Retina (tissue), 1 donor: ENCODE measurements around the gene CSAD.

Experiments
- DNase-seq: peaks from one replicate; pipeline ENCODE4 v3.0.0-alpha.2; 2016

Gene CSAD, protein sequence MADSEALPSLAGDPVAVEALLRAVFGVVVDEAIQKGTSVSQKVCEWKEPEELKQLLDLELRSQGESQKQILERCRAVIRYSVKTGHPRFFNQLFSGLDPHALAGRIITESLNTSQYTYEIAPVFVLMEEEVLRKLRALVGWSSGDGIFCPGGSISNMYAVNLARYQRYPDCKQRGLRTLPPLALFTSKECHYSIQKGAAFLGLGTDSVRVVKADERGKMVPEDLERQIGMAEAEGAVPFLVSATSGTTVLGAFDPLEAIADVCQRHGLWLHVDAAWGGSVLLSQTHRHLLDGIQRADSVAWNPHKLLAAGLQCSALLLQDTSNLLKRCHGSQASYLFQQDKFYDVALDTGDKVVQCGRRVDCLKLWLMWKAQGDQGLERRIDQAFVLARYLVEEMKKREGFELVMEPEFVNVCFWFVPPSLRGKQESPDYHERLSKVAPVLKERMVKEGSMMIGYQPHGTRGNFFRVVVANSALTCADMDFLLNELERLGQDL

DNA sequence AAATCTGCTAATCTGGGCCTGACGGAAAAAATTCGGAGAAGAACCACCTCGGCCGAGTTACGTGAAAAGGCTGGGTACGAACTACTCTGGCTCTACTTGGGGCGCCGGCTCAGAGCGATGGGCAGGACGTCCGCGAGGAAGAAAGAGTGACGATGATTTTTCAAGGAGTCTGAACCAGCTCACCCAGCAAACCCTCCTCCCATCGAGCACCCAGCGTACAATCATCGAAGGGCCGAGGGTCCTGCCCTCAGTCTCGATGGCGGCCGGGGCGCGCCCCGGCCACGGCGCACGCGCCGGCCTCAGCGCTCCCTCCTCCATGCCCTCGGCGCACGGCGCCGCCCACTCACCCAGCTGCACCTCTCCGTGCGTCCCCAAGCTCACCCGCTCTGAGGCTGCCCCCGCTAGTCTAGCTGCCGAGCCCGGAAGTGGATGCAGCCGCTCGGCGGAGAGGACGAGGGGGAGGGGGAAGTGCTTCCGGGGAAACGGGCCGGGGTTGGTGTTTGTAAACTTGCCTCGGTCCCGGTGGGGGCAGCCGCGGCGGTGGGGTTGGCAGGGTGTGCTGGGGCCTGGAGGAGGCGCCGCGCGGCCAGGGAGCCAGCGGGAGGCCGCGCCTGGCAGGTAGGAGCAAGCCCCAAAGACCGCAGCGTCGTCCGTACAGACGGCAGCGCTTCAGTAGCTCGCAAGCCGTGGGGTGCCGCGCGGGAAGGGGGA is at the start of gene CSAD, which contains the start of gene ZNF740:
Gene CSAD (minus strand): TSS at position 706 of the 711 bp plus-strand sequence. CDS start 7,455 bp downstream, outside the sequence.
Gene ZNF740 (plus strand): TSS at position 503 of the 711 bp plus-strand sequence. CDS start 1,262 bp downstream, outside the sequence.
- peak; percentile 98 for DNase-seq

DNA sequence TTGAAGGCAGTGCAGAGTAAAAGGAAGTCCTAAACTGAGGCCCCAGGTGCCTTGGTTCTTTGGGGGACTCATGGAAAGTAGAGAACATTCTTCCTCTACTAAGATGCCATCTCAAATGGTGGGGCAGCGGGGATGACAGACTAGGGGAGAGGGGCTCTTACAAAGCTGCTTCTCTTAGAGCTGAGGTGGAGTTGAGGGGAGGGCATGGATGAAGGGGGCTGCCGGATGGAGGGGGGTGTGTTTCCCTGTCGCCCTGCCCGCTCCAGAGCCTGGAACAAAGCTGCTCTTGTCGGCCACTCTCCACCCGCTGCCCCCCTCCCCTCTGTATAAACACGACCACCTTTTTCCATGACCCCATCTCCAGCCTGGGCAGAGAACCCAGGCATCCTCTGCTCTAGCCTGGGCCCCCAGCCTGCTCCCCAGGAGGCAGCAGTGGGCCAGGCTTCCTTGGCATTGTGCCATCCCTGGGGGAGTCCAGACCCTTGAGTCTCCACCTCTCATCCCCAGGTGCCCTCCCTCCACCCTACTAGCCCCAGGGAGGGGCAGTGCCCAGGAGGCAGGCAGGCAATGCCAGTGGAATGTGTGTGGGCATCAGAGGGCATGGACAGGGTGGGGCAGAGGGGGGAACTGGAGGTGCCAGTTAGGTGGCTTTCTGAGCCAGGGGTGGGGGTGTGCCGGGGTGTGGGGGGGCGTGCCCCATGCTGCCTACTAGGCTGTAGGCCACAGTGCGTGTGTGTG is 49.6 kb upstream of the CSAD start:
- DNase-seq = no peak

DNA sequence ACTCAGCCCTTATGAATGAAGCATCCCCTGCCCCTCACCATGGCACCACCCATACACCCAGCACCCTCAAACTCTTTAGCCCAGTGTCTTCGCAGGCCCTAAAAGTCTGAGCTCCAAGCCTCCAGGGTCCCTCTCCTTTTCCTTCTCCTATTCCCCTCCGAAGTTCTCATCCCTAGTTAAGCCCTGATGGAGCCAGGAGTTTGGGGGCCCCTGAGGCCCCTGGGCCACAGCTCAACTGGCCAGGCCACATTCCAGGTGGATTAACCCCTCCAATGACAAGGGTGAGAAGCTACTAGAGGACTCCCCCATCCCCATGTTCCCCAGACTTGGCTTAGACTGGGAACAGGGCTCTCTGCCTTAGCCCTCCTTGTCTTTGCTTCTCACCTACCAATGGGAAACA is 48.7 kb upstream of the CSAD start:
- DNase-seq = no peak

DNA sequence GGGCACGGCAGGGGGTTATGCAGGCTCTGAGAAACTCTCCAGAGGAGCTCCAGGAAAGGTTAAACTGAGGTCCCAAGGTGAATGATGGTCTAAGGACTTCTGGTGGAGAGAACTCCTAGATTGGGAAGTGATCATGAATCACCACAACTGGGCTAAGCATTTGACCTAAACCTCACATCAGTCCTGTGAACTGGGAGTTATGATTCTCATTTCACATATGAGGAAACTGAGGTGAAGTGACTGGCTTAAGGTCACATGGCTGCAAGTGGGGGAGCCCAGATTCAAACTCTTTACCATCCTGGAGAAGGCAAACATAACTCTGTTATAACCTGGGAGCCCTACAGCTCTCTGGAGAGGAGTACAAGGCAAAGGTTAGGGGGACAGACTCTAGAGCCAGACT is 47.1 kb upstream of the CSAD start:
- no peak for DNase-seq

DNA sequence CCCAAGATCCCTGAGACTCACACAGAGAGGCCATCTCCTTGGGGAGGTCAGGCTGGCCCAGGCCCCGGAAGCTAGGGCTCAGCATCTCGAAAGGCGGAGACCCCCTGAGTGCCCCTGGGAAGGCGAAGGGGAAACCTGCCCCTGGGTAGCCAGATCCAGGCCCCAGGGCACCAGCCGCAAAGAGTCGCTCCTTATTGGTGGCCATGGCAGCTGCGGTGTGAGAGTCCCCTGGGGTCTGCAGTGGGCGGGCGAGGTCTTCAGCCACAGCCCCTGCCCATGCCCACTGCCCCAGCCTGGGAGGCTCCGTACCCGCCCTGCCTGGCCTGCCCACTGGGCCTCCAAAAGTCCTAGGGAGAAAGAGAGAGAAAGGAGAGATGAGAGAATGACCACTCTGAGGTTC is 46.6 kb upstream of the CSAD start:
- DNase-seq = no peak

DNA sequence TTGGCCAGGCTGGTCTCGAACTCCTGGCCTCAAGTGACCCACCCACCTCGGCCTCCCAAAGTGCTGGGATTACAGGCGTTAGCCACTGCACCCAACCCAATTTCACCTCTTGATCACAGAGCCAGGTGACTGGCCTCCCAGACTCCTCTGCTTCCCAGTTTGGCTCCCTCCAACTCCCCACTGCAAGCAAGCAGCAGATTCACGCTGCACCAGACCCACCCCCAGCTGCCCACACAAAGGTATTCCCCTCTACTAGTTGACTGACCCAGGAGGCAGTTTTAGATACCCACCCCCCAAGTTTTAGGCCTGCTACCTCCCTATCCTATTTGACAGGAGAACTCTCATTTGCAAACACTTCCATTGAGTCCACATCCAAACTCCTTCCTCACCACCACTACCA is 46.1 kb upstream of the CSAD start:
- no peak for DNase-seq

DNA sequence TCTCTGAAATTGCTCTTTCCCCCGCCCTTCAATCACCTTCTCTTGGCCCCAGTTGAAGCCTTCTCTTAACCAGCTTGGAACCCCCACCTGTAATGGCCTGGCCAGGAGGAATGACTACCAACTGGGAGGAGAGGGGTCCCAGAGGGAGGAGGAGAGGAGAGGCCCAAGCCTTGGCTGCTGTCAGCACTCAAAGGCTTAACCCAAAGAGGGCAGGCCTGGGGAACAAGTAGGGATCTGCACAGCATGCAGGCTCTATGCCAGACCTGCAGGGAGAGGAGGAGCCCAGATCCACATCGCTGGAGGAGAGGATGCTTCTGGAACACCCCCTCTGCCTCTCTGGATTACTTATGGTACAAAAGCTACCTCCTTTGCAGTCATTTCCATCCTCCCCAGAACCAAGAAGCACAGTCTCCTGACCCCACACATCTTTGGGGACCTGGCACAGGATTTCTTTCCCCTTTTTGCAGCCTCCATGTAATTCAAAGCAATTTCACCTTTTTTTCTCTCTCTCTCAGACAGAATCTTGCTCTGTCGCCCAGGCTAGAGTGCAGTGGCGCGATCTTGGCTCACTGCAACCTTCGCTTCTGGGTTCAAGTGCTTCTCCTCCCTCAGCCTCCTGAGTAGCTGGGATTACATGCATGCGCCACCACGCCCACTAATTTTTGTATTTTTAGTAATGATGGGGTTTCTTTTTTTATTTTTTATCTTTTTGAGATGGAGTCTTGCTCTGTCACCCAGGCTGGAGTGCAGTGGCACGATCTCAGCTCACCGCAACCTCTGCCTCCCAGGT is 45.1 kb upstream of the CSAD start:
- no peak for DNase-seq

DNA sequence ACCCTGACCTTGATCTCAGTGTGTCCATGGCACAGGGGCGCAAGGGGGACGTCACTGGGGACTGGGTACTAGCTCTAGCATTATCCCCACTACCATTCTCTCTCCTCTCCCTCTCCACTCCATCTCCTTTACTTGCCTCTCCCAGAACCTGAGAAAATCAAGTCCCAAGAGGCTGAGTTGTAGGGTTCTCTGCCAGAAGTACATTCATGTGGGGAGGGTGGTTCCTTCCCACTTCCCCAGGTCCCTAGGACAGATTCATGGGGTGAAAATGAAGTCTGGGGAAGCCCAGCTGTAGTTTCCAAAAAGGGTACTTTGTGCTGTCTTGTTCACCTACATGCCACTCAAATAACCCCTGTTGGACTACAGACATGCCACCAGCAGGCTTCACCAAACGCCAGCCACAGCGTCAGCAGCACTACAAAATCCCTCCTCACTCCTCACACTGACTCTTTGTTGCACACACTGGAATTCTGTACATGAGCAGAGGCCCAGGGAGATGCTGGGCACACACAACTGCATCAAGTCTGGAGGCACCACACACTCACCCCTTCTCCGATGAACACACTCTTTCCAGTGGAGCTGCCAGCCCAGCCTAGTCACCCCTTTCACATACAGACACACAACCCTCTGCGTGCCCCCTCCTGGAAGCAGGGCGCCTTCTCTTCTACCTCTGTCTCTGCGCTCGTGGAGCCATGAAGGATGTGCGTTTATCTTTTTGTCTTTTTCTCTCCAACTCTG is 44.3 kb upstream of the CSAD start:
- DNase-seq = no peak

DNA sequence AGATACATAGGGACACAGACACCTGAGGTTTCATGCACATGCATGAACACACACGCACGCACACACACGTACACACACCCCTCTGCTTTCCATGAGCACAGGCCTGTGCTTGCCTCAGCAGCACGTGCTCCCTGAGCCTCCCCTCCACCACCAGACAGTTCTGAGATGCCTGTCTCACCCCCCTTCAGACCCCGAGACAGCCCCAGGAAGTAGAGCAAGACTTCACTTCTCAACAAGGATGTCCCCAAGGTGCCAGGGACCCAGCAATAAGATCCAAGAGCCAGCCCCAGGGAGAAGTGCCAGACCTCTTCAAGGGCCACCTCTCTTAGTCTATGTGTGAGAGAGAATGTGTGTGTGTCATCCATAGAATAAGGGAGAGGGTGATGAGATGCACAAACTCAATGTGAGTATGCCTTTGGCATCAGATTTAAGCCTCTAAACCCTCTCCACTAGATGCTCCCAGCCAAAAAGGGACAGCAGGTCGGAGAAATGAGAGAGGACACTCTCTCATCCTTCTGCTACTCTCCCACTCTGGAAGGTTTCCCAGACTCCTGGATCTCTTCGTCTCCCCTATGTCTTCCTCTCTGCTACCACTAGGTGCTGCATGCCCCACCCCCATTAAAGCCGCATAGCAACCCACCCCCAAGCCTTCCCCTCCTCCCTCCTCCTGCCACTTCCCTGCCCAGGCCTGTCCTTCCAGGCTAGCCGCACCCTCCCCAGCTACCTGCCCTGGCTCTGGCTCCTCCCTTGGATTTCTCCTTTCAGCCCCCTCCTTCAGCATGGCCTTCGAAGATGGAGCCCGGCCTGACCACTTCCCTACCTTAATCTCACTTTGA is 43.6 kb upstream of the CSAD start:
- DNase-seq = no peak

DNA sequence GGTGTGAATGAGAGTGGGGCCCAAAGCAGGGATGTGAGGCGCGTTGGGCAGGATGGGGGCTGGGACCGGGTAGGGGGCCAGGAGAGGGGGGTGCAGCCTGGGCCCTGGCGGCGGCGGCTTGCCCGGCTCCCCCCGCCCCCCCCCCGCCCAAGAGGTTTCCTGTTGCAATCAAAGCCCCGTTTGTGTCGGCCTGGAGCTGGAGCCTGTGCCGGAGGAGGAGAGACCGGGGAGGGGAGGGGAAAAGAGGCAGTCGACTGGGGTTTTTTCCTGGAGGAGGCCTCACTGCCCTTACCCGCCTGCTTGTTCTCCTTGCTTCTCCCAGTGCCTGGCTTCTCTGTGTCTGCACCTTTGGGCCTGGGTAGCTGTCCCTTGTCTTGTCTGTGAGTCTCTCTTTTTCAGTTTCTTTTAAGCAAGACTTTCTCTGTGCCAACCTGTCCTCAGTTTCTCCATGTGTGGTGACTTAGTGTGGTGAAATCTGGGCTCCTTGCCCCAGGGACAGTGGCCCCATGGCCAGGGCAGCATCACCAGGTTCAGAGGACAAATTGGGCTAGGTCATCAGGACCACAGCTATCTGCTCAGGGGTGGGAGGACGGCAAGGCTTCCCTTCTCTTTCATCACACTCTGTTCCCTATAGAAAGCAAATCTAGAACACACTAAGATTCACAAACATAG is 42.8 kb upstream of the CSAD start:
- no peak for DNase-seq

DNA sequence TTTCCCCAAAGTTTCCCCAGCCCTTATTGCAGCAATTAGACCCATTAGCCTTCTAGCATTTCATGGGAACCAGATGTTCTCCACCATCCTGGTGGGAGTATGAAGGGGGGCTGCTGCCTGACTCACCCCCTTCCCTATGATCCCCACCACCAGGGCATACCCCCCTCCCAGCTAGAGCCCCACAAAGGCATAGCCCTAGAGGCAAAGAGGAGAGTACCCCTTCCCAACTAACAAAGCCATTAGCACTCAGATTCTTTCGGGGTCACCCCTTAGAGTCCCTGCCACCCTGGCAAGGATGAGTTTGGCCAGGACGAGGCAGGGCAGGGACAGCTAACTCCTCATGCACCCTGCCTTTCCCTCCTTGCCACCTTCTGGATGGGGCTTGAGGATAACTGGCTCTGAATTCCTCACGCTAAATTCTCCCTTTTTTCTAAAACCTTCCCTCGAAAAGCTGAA is 42.1 kb upstream of the CSAD start:
- DNase-seq = no peak

DNA sequence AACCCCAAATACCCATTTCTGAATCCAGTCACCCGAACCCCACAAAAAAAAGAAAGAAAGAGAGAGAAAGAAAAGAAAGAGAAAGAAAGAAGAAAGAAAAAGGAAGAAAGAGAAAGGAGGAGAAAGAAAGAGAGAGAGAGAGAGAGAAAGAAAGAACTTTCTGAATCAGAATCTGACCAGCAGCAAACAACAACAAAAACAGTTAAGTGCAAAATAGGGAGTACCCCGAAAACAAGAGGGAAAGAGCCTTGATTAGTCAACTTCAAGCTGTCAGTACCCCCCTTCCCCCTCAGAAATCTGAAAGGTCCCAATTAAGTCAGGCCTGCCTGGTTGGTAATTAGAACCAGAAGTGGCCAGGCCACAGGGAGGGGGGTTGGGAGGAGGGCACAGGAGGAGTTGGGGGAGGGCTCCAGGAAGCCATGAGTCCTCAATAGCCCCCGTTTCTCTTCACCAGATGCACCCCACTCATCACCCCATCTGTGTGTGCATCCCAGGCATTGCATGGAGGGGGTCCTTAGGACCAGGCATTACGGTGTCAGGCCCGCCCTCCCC is 41.5 kb upstream of the CSAD start:
- no peak for DNase-seq

DNA sequence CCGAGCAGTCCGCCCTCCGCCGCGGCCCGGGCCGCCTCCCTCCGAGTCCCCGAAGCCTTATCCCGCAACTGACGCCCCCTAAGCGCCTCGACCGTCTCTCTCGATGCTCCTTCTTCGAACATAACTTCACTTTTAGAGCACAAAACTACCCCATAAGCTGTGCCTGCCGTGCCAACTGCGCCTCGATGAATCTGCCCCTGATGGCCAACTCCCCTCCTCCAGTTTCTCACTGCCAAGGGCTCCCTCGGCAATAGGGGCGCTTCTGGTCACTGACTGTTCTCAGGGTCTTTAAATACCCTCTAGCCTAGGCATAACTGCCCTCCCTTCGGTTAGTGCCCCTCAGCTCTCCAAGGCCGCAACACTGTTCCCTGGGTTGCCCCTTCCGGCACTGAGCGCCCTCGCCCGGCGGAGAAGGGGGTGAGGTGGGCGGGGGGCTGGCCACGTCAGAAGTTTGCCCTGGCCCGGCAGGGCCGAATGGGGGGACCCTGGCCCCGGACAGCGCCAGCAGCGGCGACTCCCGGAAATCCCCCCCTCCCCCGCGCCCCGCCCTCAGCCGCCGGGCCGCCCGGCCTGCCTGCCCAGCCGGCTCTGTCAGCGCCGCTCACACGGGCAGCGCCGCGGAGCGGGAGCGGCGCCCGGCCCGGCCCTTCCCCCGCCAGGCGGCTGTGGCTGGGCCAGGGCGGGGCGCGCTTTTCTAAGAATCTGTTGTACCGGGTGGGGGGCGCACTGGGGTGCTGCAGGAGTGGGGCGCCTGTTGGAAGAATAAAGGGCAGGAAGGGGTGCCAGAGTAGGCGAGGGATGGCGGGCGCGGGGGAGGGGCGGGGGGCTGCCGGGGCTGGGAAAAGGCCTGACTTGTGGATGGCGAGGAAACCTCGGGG is 40.7 kb upstream of the CSAD start:
- DNase-seq = peak; percentile 82

DNA sequence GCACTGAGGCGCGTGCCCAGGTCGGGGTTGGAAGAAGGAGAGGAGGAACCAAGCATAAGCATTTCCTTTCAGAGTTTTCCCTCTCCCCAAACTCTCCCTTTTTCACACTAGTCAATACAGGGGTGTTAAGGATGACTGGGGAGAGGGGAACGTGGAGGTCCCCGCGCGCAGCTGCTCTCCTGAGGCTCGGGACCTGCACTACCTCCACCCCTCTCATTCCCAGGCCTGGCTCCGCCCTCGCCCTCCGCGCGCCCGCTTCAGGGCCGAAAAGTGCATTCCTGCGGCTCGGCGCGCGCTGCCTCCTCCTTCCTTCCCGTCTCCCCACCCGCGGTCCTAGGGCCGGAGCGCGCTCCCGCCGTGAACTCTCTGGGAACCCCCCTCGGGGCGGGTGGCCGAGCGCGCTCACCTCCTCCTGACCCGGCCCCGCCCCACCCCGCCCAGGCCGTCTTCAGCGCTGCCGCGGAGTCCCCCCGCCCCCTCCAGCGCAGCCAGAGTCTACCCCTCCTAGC is 40.0 kb upstream of the CSAD start:
- DNase-seq = peak; percentile 94

DNA sequence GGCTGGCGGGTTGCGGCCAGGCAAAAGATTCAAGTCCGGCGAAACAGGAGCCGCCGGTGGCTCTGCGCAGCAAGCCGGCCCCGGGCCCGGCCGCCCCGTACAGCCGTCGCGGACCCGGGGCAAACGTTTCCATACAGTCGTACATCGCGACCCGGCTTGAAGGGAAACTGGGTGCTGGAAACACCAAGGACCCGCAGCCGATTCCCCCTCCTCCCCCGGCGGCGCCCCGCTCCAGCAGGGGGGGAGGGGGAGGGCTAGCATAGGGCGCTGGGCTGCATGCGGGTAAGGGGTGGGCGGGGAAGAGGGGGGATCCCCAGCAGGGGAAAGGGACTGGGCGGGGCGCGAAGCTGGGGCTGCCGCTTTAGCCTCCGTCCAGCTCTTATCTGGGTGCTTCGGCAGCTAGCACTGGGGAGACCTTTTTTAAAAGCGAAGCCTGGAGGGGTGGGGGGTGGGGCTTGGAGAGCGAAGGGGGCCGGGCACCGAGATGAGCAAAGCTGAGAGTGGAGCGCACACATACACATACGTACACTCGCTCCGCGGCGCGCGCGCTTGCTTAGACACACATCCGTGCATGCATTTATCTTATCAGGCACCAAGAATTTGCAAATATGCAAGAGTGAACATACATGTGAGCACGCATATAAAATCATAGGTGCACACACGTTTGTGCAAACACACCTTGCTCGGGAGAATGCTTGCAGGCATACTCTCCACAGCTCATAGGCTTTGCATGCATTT is 39.4 kb upstream of the CSAD start:
- peak; percentile 66 for DNase-seq

DNA sequence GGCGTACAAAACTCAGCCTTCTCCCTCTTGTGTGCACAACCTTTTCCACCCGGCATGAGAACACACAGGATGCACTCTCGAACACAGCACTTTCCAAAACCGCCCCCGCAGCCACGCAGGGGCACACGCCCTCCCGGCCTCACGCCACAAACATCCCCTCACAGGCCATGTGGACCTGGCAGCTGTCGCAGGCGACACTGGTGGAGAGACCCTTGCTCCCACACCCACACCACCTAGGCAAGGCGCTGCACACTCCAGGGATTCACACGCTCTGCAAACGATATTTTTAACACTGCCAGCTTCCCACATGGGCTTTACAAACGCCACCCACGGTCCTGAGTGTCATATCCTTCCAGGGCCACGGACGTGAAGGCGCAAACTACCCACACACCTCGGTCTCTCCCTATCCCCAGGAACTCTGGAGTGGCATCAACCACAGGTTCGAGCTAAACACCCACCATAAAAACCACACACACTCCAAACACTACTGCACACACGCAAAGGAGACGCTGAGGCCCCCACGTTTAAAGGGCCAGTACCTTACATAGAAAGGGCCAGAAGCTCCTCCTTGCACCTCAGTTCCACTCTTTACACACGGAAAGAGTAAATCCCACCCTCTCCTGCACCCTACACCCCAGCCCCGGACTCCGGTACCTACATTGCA is 38.7 kb upstream of the CSAD start:
- DNase-seq = peak; percentile 44
